Liver (tissue), 9 donors: ENCODE results near the gene ALK. TPM values are rescaled to one million over a fixed set of nuclear protein-coding genes. Genes with fewer than 3 reads are reported as not detected.

Experiments used
- DNase-seq: peaks from one replicate; pipeline ENCODE4 v3.0.0-alpha.2; 2017; ENCODE audit warnings: low spot score
- H3K27ac ChIP-seq, 2 donors: one replicate each; pipeline ENCODE4 v1.7.0; 2013; ENCODE audit warnings: inconsistent platforms in 2 of 2, low read length in 2 of 2, control low read depth in 1 of 2, low read depth in 1 of 2, mild to moderate bottlenecking in 1 of 2
- H3K27me3 ChIP-seq, 4 donors: one replicate each; pipeline versions ENCODE4 v1.6.1 to v1.7.0; 2013; ENCODE audit warnings: low read length in 3 of 4, inconsistent platforms in 1 of 4, mild to moderate bottlenecking in 1 of 4, moderate library complexity in 1 of 4; ENCODE audit not compliant: control insufficient read depth in 4 of 4, insufficient read depth in 4 of 4
- H3K36me3 ChIP-seq, 4 donors: one replicate each; pipeline versions ENCODE4 v1.6.1 to v1.7.0; 2013; ENCODE audit warnings: low read length in 3 of 4, mild to moderate bottlenecking in 3 of 4, low read depth in 1 of 4, moderate library complexity in 1 of 4; ENCODE audit not compliant: control insufficient read depth in 4 of 4, insufficient read depth in 3 of 4
- H3K4me1 ChIP-seq, 4 donors: one replicate each; pipeline versions ENCODE4 v1.6.1 to v1.7.0; 2013; ENCODE audit warnings: low read length in 3 of 4, mild to moderate bottlenecking in 3 of 4, moderate library complexity in 1 of 4; ENCODE audit not compliant: control insufficient read depth in 4 of 4, insufficient read depth in 4 of 4
- H3K4me3 ChIP-seq, 3 donors: one replicate each; pipeline versions ENCODE4 v1.6.1 to v1.7.0; 2013; ENCODE audit warnings: low read length in 3 of 3, control low read depth in 1 of 3, low read depth in 1 of 3, mild to moderate bottlenecking in 1 of 3
- H3K9ac ChIP-seq, 2 donors: one replicate each; pipeline ENCODE4 v1.7.0; 2013; ENCODE audit warnings: low read length in 2 of 2, mild to moderate bottlenecking in 2 of 2, moderate library complexity in 2 of 2, control low read depth in 1 of 2, low read depth in 1 of 2
- H3K9me3 ChIP-seq, 4 donors: one replicate each; pipeline versions ENCODE4 v1.6.1 to v1.7.0; 2013; ENCODE audit warnings: low read length in 3 of 4; ENCODE audit not compliant: control insufficient read depth in 4 of 4
- FOXA1 ChIP-seq: IDR thresholded peaks from 2 replicates; pipeline ENCODE4 v1.6.1; 2016; ENCODE audit warnings: antibody characterized with exemption
- FOXA2 ChIP-seq: IDR thresholded peaks from 2 replicates; pipeline ENCODE4 v1.6.1; 2016; ENCODE audit warnings: antibody characterized with exemption
- GABPA ChIP-seq, 2 donors: IDR thresholded peaks in 1 of 2; conservative IDR thresholded peaks in 1 of 2; 2 replicates each; pipeline ENCODE4 v1.6.1; 2016; ENCODE audit warnings: antibody characterized with exemption in 2 of 2, mild to moderate bottlenecking in 1 of 2, moderate library complexity in 1 of 2
- HNF4A ChIP-seq, 2 donors: conservative IDR thresholded peaks; 2 replicates each; pipeline ENCODE4 v1.6.1; 2016; ENCODE audit warnings: antibody characterized with exemption in 2 of 2, mild to moderate bottlenecking in 2 of 2
- JUND ChIP-seq, 2 donors: IDR thresholded peaks; 2 replicates each; pipeline ENCODE4 v1.6.1; 2016; ENCODE audit warnings: antibody characterized with exemption in 2 of 2
- MAX ChIP-seq: IDR thresholded peaks from 2 replicates; pipeline ENCODE4 v1.6.1; 2016; ENCODE audit warnings: antibody characterized with exemption
- RAD21 ChIP-seq, 2 donors: IDR thresholded peaks; 2 replicates each; pipeline ENCODE4 v1.6.1; 2016; ENCODE audit warnings: antibody characterized with exemption in 2 of 2, mild to moderate bottlenecking in 2 of 2
- REST ChIP-seq: IDR thresholded peaks from 2 replicates; pipeline ENCODE4 v1.6.1; 2016; ENCODE audit warnings: antibody characterized with exemption, mild to moderate bottlenecking
- SP1 ChIP-seq: IDR thresholded peaks from 2 replicates; pipeline ENCODE4 v1.6.1; 2018; ENCODE audit warnings: antibody characterized with exemption, mild to moderate bottlenecking
- ZBTB33 ChIP-seq: IDR thresholded peaks from 2 replicates; pipeline ENCODE4 v1.6.1; 2016; ENCODE audit warnings: antibody characterized with exemption
- WGBS: extraction: QIAGEN DNeasy Blood & Tissue Kit; methylation state at CpG from one replicate; pipeline ENCODE4 v1.1.7; 2013; 5-methylcytosine and 5-hydroxymethylcytosine counted together
- polyA plus RNA-seq, 2 donors: library from polyadenylated mRNA; stranded (reverse) in 1 of 2; unstranded in 1 of 2; fragments of 200-250 nt in 1 of 2; fragments of >200 nt in 1 of 2; fragmentation: Nextera tagmentation in 1 of 2; extraction: Ambion mirVana in 1 of 2; gene quantifications; one replicate each; pipeline versions ENCODE4 v1.2.1 to v1.2.3, GENCODE V29; 2013 to 2015
- total RNA-seq, 2 donors: library from RNA; depleted of rRNA; stranded (reverse); fragments of >200 nt; gene quantifications; one replicate each; pipeline ENCODE4 v1.2.3, GENCODE V29; 2014
- donor health status: healthy.
- donor health status: healthy.
- donor health status: healthy.
- donor health status: healthy.
- donor health status: healthy.

Gene ALK
- total and polyA plus RNA-seq, 4 donors, result under 0.01 TPM; not detected in 3

GRCh38 chr2:29223851-29224692 is 697.3 kb downstream of the ALK start:
- 76% methylated on average over 7 of the region's 7 CpGs for WGBS
- Histone ChIP-seq H3K4me1 (no peaks in the 10 kb centered on the region), H3K4me3 (no peak overlapping the region), H3K27me3 (peaks cover 0 to 2% (median 0%) of the 10 kb centered on the region in 4 donors), H3K9me3 (no peaks in the 10 kb centered on the region), H3K9ac (no peak overlapping the region), H3K27ac (no peak overlapping the region), H3K36me3 (no peaks in the 10 kb centered on the region)
- TF ChIP-seq MAX (no peak), RAD21 (IDR thresholded peaks at IDR 0.05) (no peak), JUND (IDR thresholded peaks at IDR 0.05) (no peak)
- no peak for DNase-seq

- Histone ChIP-seq H3K9me3 (no peaks in the 10 kb centered on the region), H3K27me3 (peaks cover 0 to 2% (median 0%) of the 10 kb centered on the region in 4 donors), H3K36me3 (no peaks in the 10 kb centered on the region), H3K27ac (no peak overlapping the region), H3K4me1 (no peaks in the 10 kb centered on the region), H3K4me3 (no peak overlapping the region), H3K9ac (no peak overlapping the region)
- 91% methylated on average over 11 of the region's 11 CpGs for WGBS
- DNase-seq, result no peak
- TF ChIP-seq FOXA1 (no peak), SP1 (no peak), REST (no peak), GABPA (IDR thresholded peaks at IDR 0.05 in 1 of 2, conservative IDR thresholded peaks at IDR 0.05 in 1 of 2) (no peak), HNF4A (conservative IDR thresholded peaks at IDR 0.05) (no peak), ZBTB33 (no peak), JUND (IDR thresholded peaks at IDR 0.05) (no peak), FOXA2 (no peak)
These were observed 698.1 kb downstream of the ALK start for GRCh38 chr2:29223257-29223656.
